HepG2 (cell line): ENCODE data around the gene MST1. TPM values are rescaled to one million over a fixed set of nuclear protein-coding genes. Genes with fewer than 3 reads are reported as not detected.

Experiments
- AHR ChIP-seq: IDR thresholded peaks from 2 replicates; pipeline ENCODE4 v1.6.1; 2018; ENCODE audit warnings: missing genetic modification reagents, missing compliant biosample characterization
- FLYWCH1 ChIP-seq: sonication (generic); formaldehyde crosslinking; IDR thresholded peaks from 2 replicates; pipeline ENCODE4 v1.8.1; 2023; ENCODE audit warnings: mild to moderate bottlenecking, missing genetic modification reagents
- HNF1B ChIP-seq: sonication (generic); formaldehyde crosslinking; IDR thresholded peaks from 2 replicates; pipeline ENCODE4 v1.5.1; 2020; ENCODE audit warnings: mild to moderate bottlenecking, moderate library complexity, missing genetic modification reagents
- HOXA7 ChIP-seq: sonication (generic); formaldehyde crosslinking; IDR thresholded peaks from 2 replicates; pipeline ENCODE4 v1.8.1; 2022; ENCODE audit warnings: mild to moderate bottlenecking, missing genetic modification reagents, moderate library complexity
- RORA ChIP-seq: sonication (generic); formaldehyde crosslinking; IDR thresholded peaks from 2 replicates; pipeline ENCODE4 v1.5.0; 2020; ENCODE audit warnings: mild to moderate bottlenecking, missing genetic modification reagents, moderate library complexity
- SAFB2 ChIP-seq: sonication (generic); formaldehyde crosslinking; IDR thresholded peaks from 2 replicates; pipeline ENCODE4 v1.5.1; 2020; ENCODE audit warnings: missing genetic modification reagents, low read depth, mild to moderate bottlenecking, borderline replicate concordance
- SMARCC2 ChIP-seq: fragments of 450-650 bp; IDR thresholded peaks from 2 replicates; pipeline ENCODE4 v1.6.1; 2017; ENCODE audit warnings: antibody characterized with exemption, mild to moderate bottlenecking
- SP1 ChIP-seq, 2 experiments: fragments of 450-650 bp in 1 of 2; sonication (generic) in 1 of 2; formaldehyde crosslinking in 1 of 2; IDR thresholded peaks; 2 replicates each; pipeline versions ENCODE4 v1.4.0 to v1.6.1; 2016 to 2020; ENCODE audit warnings: missing genetic modification reagents in 1 of 2
- ZGPAT ChIP-seq: IDR thresholded peaks from 2 replicates; pipeline ENCODE4 v1.6.1; 2016; ENCODE audit warnings: mild to moderate bottlenecking
- ZKSCAN5 ChIP-seq: sonication (generic); formaldehyde crosslinking; IDR thresholded peaks from 2 replicates; pipeline ENCODE4 v1.5.1; 2020; ENCODE audit warnings: mild to moderate bottlenecking, missing genetic modification reagents
- ZNF263 ChIP-seq: sonication (generic); formaldehyde crosslinking; IDR thresholded peaks from 2 replicates; pipeline ENCODE4 v1.4.0; 2020; ENCODE audit warnings: missing genetic modification reagents
- ZNF441 ChIP-seq: sonication (generic); formaldehyde crosslinking; IDR thresholded peaks from 2 replicates; pipeline ENCODE4 v1.7.0; 2021; ENCODE audit warnings: missing genetic modification reagents, borderline replicate concordance
- ZNF574 ChIP-seq: sonication (generic); formaldehyde crosslinking; IDR thresholded peaks from 2 replicates; pipeline ENCODE4 v1.4.0; 2020; ENCODE audit warnings: missing genetic modification reagents
- ZNF713 ChIP-seq: sonication (generic); formaldehyde crosslinking; IDR thresholded peaks from 2 replicates; pipeline ENCODE4 v1.4.0; 2020; ENCODE audit warnings: mild to moderate bottlenecking, missing genetic modification reagents
- polyA plus RNA-seq, 8 experiments: library from polyadenylated mRNA; depleted of rRNA in 3 of 8; stranded (reverse) in 7 of 8; unstranded in 1 of 8; fragments of >200 nt; fragmentation: Illumina TruSeq in 4 of 8; extraction: Trizol in 4 of 8; gene quantifications; 2 replicates each; pipeline versions ENCODE4 v1.2.1 to v1.2.3, GENCODE V29; 2011 to 2016; ENCODE audit warnings: low read depth in 4 of 8, missing spikeins in 1 of 8, mixed read lengths in 1 of 8; ENCODE audit not compliant: insufficient read depth in 1 of 8
- total RNA-seq, 5 experiments: library from RNA; depleted of rRNA; stranded (reverse); fragments of >200 nt; fragmentation: Illumina TruSeq; extraction: Trizol; gene quantifications; 2 replicates each; pipeline ENCODE4 v1.2.3, GENCODE V29; 2016; ENCODE audit warnings: low read depth in 1 of 5
- TF ChIP-seq, protein P1 (sequence below): sonication (generic); formaldehyde crosslinking; conservative IDR thresholded peaks from 2 replicates; pipeline ENCODE4 v1.5.0; 2020; ENCODE audit warnings: missing genetic modification reagents

MST1 gene
- total and polyA plus RNA-seq, 2 of the 13 experiments (the other 11 are each of a cell fraction or from before 2014, with no cell fraction given) = 189 to 452 TPM

- TF ChIP-seq ZGPAT (CRISPR knock-in tag) (peak; percentile 42; the same call in 1 of the 2 replicates), ZKSCAN5 (CRISPR knock-in tag) (no peak), ZNF441 (CRISPR knock-in tag) (peak; percentile 57; the same call in 1 of the 2 replicates), RORA (CRISPR knock-in tag) (no peak), FLYWCH1 (CRISPR knock-in tag) (no peak), SP1 (IDR thresholded peaks at IDR 0.05) (no peak), SP1 (CRISPR knock-in tag; IDR thresholded peaks at IDR 0.05) (no peak), AHR (CRISPR knock-in tag) (no peak), ZNF263 (CRISPR knock-in tag) (peak; percentile 89), HNF1B (CRISPR knock-in tag) (no peak; the same call in 1 of the 2 replicates), SAFB2 (CRISPR knock-in tag) (no peak), HOXA7 (CRISPR knock-in tag) (no peak), ZNF713 (CRISPR knock-in tag) (no peak), ZNF574 (CRISPR knock-in tag) (no peak; the same call in 1 of the 2 replicates), SMARCC2 (no peak)
- TF ChIP-seq, protein P1, sequence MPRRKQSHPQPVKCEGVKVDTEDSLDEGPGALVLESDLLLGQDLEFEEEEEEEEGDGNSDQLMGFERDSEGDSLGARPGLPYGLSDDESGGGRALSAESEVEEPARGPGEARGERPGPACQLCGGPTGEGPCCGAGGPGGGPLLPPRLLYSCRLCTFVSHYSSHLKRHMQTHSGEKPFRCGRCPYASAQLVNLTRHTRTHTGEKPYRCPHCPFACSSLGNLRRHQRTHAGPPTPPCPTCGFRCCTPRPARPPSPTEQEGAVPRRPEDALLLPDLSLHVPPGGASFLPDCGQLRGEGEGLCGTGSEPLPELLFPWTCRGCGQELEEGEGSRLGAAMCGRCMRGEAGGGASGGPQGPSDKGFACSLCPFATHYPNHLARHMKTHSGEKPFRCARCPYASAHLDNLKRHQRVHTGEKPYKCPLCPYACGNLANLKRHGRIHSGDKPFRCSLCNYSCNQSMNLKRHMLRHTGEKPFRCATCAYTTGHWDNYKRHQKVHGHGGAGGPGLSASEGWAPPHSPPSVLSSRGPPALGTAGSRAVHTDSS (CRISPR knock-in tag) = no peak
Measured at GRCh38 chr3:49665822-49666519, 23.3 kb downstream of the MST1 start (continued).
